Esophagus muscularis mucosa (tissue), 4 donors: ENCODE measurements around the gene USHBP1. TPM values are rescaled to one million over a fixed set of nuclear protein-coding genes. Genes with fewer than 3 reads are reported as not detected.

ENCODE experiments used
- DNase-seq: peaks from one replicate; pipeline ENCODE4 v3.0.0-alpha.2; 2017; ENCODE audit errors: extremely low spot score
- H3K27ac ChIP-seq, 4 donors: fragments of 200-600 bp; sonication (generic); replicated peaks in 1 of 4; 1 replicate in 3 of 4; 2 replicates in 1 of 4; pipeline ENCODE4 v1.5.1; 2016 to 2019; ENCODE audit warnings: mild to moderate bottlenecking in 1 of 4
- H3K27me3 ChIP-seq, 4 donors: fragments of 200-600 bp; sonication (generic); one replicate each; pipeline versions ENCODE4 v1.5.1 to v1.6.0; 2016 to 2019
- H3K36me3 ChIP-seq, 4 donors: fragments of 200-600 bp; sonication (generic); one replicate each; pipeline ENCODE4 v1.5.1; 2016 to 2019
- H3K4me1 ChIP-seq, 4 donors: fragments of 200-600 bp; sonication (generic); one replicate each; pipeline ENCODE4 v1.5.1; 2016 to 2019
- H3K4me3 ChIP-seq, 4 donors: fragments of 200-600 bp; sonication (generic); 1 replicate in 2 of 4; 2 replicates in 2 of 4; pipeline ENCODE4 v1.5.1; 2016 to 2019; ENCODE audit warnings: mild to moderate bottlenecking in 4 of 4, moderate library complexity in 1 of 4
- H3K9me3 ChIP-seq, 4 donors: fragments of 200-600 bp; sonication (generic); 1 replicate in 3 of 4; 2 replicates in 1 of 4; pipeline ENCODE4 v1.5.1; 2016 to 2019
- EP300 ChIP-seq: sonication (generic); formaldehyde crosslinking; IDR thresholded peaks from one replicate; pipeline ENCODE4 v1.6.1; 2017; ENCODE audit warnings: antibody characterized with exemption
- POLR2A ChIP-seq: fragments of 450-650 bp; IDR thresholded peaks from one replicate; pipeline ENCODE4 v1.6.1; 2017; ENCODE audit warnings: antibody characterized with exemption, moderate library complexity, mild to moderate bottlenecking, low read depth
- POLR2AphosphoS5 ChIP-seq, 2 donors: sonication (generic); formaldehyde crosslinking; IDR thresholded peaks; one replicate each; pipeline ENCODE4 v1.6.1; 2017; ENCODE audit warnings: antibody characterized with exemption in 2 of 2
- WGBS: methylation state at CpG from one replicate; pipeline ENCODE4 v1.1.5; 2018; 5-methylcytosine and 5-hydroxymethylcytosine counted together
- intact Hi-C: fragments of 100-400 bp; cut with DNase I; formaldehyde crosslinking; loops from one replicate; pipeline ENCODE4 v1.15.1; 2023
- total RNA-seq, 4 donors: library from RNA; depleted of rRNA; stranded (reverse); fragments of >200 nt; gene quantifications; one replicate each; pipeline versions ENCODE4 v1.1.0 to v1.2.1, GENCODE V29; 2016
- TF ChIP-seq, protein P1 (sequence below), 3 experiments: fragments of 200-600 bp in 2 of 3; fragments of 450-650 bp in 1 of 3; sonication (generic) in 2 of 3; IDR thresholded peaks; one replicate each; pipeline ENCODE4 v1.5.1; 2017 to 2019; ENCODE audit warnings: antibody characterized with exemption in 3 of 3, mild to moderate bottlenecking in 2 of 3, moderate library complexity in 1 of 3

Gene USHBP1
- total RNA-seq, 4 donors from 2014 or later: 2.2 to 12.0 (median 6.3) TPM

DNA sequence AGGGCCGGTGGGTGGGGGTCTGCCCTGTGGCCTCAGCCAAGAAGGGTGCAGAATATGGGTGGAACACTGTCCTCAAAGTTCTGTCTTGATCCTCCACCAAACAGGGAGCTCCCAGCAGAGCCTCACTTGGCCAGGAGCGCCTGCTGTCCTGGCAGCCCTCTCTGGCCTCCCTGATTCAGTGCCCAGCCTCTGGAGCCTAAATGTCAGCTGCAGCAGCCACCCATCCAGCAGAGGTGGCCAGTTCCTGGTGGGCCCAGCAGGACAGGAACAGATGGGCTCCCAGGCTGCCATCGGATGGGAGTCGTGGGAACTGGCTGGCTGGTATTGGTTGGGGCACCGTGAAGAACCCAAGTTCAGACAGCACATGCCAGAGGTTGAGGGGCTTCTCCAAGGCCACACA lies 51.2 kb downstream of the USHBP1 start:
- intact Hi-C loops: loop anchor here (10.0 kb wide), 1 partner anchor 139 kb away; the partner anchor contains the start of genes HAUS8 and MYO9B
- Histone ChIP-seq H3K4me3 (no peak overlapping the region), H3K9me3 (no peaks in the 10 kb centered on the region), H3K27ac (no peak overlapping the region), H3K27me3 (no peaks in the 10 kb centered on the region), H3K4me1 (peaks cover 14 to 20% (median 17%) of the 10 kb centered on the region in 4 donors), H3K36me3 (peaks cover 14 to 71% (median 68%) of the 10 kb centered on the region in 4 donors)
- TF ChIP-seq POLR2AphosphoS5 (IDR thresholded peaks at IDR 0.05) (no peak), EP300 (no peak), POLR2A (no peak)
- TF ChIP-seq, protein P1, sequence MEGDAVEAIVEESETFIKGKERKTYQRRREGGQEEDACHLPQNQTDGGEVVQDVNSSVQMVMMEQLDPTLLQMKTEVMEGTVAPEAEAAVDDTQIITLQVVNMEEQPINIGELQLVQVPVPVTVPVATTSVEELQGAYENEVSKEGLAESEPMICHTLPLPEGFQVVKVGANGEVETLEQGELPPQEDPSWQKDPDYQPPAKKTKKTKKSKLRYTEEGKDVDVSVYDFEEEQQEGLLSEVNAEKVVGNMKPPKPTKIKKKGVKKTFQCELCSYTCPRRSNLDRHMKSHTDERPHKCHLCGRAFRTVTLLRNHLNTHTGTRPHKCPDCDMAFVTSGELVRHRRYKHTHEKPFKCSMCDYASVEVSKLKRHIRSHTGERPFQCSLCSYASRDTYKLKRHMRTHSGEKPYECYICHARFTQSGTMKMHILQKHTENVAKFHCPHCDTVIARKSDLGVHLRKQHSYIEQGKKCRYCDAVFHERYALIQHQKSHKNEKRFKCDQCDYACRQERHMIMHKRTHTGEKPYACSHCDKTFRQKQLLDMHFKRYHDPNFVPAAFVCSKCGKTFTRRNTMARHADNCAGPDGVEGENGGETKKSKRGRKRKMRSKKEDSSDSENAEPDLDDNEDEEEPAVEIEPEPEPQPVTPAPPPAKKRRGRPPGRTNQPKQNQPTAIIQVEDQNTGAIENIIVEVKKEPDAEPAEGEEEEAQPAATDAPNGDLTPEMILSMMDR (IDR thresholded peaks at IDR 0.05): no peak
- 96% methylated on average over 5 of the region's 5 CpGs for WGBS
- no peak for DNase-seq

DNA sequence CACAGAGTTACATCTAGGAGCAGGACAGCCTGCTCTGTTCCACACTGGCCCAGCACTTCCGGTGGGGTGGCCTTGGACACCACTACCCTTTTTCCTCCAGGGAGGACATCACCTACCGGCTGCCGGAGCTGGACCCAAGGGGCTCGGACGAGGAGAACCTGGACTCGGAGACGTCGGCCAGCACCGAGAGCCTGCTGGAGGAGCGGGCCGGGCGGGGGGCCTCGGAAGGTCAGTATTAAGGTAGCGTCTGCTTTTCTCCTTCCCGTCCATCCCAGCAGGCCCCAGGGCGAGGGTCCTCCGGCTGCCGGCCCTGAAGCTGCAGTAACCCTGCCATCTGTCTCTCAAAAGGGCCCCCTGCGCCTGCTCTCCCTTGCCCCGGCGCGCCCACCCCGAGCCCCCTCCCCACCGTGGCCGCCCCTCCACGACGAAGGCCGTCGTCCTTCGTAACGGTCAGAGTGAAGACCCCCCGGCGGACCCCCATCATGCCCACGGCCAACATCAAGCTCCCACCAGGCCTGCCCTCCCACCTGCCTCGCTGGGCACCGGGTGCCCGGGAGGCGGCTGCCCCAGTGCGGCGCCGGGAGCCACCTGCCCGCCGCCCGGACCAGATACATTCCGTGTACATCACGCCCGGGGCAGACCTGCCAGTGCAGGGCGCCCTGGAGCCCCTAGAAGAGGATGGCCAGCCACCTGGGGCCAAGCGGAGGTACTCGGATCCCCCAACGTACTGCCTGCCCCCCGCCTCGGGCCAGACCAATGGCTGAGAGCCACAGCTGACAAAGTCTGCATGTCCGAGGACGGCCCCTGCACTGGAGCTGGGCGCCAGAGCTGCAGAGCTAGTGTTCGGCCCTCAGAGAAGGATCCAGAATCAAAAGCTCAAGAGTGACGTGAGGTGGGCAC lies 52.7 kb downstream of the USHBP1 start:
- 91% methylated on average over 22 of the region's 58 CpGs for WGBS

DNA sequence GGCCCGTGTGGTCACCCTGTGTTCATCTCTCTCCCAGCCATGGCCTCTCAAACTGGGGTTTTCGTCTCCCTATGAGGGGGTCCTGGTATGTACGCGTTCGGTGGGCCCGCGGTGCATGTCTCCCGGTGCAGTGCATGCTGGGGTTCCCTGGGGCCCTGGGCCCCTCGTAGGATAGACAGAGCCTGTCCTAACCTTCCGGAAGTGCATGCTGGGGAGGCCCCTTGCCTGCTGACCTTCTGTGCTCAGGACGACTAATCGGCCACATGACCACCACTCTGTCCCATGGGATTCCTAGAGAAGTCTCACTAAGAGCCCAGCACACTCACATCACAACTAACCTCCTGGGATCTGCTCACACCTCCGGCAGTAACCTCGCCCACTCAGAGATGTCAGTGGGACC lies 54.2 kb downstream of the USHBP1 start:
- Histone ChIP-seq H3K4me1 (peaks cover 7 to 8% (median 7%) of the 10 kb centered on the region in 4 donors), H3K27ac (no peak overlapping the region), H3K27me3 (no peaks in the 10 kb centered on the region), H3K4me3 (no peak overlapping the region), H3K36me3 (peaks cover 22 to 81% (median 70%) of the 10 kb centered on the region in 4 donors), H3K9me3 (no peaks in the 10 kb centered on the region)
- no peak for TF ChIP-seq EP300
- TF ChIP-seq POLR2A: no peak
- TF ChIP-seq, protein P1 (IDR thresholded peaks at IDR 0.05): no peak
- TF ChIP-seq POLR2AphosphoS5 (IDR thresholded peaks at IDR 0.05): no peak
- WGBS: 83% methylated on average over 7 of the region's 14 CpGs
- intact Hi-C loops: loop anchor here (10.0 kb wide), 1 partner anchor 135 kb away; the partner anchor contains the start of genes HAUS8 and MYO9B
- DNase-seq: no peak

More for the DNA sequence above, 52.7 kb downstream of the USHBP1 start:
- DNase-seq: no peak
- intact Hi-C loops: loop anchor here (10.0 kb wide), 1 partner anchor 137 kb away; the partner anchor contains the start of genes HAUS8 and MYO9B
- Histone ChIP-seq H3K27me3 (no peaks in the 10 kb centered on the region), H3K4me1 (peaks cover 14 to 20% (median 17%) of the 10 kb centered on the region in 4 donors), H3K9me3 (no peaks in the 10 kb centered on the region), H3K4me3 (no peak overlapping the region), H3K27ac (no peak overlapping the region), H3K36me3 (peaks cover 14 to 71% (median 62%) of the 10 kb centered on the region in 4 donors)
- TF ChIP-seq EP300 (no peak), POLR2A (no peak), POLR2AphosphoS5 (IDR thresholded peaks at IDR 0.05) (no peak)
- TF ChIP-seq, protein P1 (IDR thresholded peaks at IDR 0.05): no peak

DNA sequence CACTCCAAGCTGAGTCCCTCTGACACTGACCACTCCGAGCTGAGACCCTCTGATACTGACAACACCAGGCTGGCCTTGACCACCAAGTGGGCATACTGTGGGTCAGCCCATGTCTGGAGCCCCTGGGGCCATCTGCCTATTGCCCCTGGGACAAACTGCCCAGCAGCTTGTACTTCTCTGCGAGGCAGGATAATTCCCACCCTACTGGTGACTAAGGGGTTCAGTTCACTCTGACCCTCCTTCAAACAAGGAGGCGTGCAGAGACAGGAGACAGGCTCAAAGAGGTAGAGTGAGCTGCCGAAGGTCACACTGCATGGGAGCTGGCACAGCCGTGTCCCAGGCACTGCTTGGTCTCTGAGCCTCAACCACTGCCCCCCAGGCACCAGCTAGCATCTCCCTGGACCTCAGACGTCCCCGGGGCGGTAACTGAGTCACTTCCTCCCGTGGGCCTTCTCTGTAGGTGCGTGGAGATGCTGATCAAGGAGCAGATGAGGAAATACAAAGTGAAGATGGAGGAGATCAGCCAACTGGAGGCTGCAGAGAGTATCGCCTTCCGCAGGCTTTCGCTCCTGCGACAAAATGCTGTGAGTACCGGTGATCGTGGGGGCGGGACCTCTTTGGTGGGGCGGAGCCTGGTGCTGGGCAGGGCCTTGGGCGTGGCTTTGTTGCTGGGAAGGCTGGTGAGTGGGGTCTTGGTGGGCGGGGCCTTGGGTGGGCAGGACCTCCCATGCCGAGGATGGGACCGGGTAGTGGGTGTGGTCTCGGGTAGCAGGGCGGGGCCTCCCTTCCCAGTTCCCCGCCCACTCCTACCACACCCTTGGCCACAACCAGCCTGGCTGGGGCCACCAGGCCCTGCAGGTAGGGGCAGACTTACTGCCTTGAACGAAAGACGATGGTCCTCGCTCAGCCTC lies 55.2 kb downstream of the USHBP1 start:
- peaks cover 22 to 90% (median 74%) of the 10 kb centered on the region in 4 donors for H3K36me3 ChIP-seq
- no peak for TF ChIP-seq POLR2A
- TF ChIP-seq POLR2AphosphoS5 (IDR thresholded peaks at IDR 0.05): no peak
- TF ChIP-seq, protein P1 (IDR thresholded peaks at IDR 0.05): no peak
- no peak for TF ChIP-seq EP300
- H3K4me3 ChIP-seq: no peak overlapping the region
- no peak for DNase-seq
- H3K27ac ChIP-seq: no peak overlapping the region
- H3K9me3 ChIP-seq: no peaks in the 10 kb centered on the region
- H3K27me3 ChIP-seq: no peaks in the 10 kb centered on the region
- peaks cover under 1 to 1% (median under 1%) of the 10 kb centered on the region in 4 donors for H3K4me1 ChIP-seq
- intact Hi-C loops: loop anchor here (10.0 kb wide), 1 partner anchor 135 kb away; the partner anchor contains the start of genes HAUS8 and MYO9B
- 73% methylated on average over 17 of the region's 28 CpGs for WGBS
